AG08395 (cell line): Measurements from ENCODE around the gene STN1.

Source experiments
- DNase-seq: peaks from one replicate; pipeline ENCODE4 v3.0.0; 2012; ENCODE audit warnings: mixed read lengths, low spot score

The STN1 gene

GRCh38 chr10:103918053-103918846 is at the start of gene STN1:
Gene STN1 (minus strand): TSS chr10:103918184. CDS start chr10:103917594, 590 bp downstream.
- DNase-seq = peak; percentile 98

DNA sequence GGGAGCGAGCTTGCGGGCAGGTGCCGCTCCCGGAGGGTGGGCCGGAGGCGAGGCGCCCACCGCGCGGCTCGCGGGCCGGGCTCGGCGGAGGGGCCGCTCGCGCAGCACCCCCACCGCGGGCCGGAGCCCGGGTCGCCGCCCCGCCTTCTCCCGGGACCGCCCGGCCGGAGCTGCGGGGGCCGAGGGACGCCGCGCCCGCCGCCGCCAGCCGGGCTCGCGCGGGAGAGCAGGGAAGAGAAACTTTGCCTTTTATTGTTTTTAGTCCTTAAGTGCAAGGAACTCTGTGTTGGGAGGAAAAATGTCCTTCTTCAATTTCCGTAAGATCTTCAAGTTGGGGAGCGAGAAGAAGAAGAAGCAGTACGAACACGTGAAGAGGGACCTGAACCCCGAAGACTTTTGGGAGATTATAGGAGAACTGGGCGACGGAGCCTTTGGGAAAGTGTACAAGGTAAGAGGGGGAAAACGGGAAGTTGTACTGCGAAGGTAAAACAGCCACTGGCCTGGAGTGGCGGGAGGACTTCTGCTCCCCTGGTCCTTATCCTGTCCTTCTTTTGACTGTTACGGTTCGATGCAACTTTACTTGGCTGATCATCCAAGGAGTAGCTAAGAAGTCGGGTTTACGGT is 49.6 kb upstream of the STN1 start:
- DNase-seq = peak; percentile 65

DNA sequence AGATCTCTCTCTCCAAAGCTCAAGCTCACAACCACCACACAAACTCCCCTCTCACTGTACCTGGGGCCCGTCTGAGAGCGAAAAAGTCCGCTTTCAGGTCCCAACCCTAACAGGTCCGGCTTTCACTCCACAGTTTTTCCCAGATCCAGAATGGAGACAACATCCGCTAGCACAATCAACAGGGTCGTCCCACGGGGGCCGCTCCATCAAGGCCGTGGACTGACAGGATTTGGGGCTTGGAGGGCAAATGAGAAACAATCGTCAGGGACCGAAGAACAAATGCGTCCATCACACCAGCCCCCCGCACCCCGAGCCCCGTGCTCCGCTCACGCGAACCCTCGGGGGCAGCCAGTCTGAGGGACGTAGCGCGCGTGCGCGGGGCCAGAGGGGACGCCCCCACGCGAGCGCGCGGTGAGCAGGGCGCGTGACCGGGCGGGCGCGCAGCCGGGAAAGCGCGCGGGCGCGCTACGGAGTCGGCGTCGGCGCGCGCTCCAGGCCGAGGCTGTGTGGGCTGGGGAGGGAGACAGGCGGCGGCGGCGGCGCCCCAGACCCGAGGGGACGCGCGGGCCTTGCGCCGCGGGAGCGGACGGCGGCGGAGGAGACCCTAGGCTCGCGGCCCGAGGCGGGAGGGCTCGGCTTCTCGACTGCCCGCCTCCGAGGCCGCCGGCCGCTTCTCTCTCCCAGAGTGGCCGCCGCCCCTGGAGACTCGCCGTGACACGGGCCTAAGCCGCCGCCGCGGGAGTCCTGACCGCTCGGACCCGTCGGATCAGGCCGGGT is 48.9 kb upstream of the STN1 start, which contains the start of gene SLK:
TSS of gene SLK (plus strand) at position 470 of the 777 bp plus-strand sequence. CDS start 606 bp downstream, outside the sequence.
- DNase-seq = peak; percentile 96

GRCh38 chr10:103960103-103960502 is 42.1 kb upstream of the STN1 start:
- no peak for DNase-seq

GRCh38 chr10:103958996-103959395 is 41.0 kb upstream of the STN1 start:
- DNase-seq = no peak

DNA sequence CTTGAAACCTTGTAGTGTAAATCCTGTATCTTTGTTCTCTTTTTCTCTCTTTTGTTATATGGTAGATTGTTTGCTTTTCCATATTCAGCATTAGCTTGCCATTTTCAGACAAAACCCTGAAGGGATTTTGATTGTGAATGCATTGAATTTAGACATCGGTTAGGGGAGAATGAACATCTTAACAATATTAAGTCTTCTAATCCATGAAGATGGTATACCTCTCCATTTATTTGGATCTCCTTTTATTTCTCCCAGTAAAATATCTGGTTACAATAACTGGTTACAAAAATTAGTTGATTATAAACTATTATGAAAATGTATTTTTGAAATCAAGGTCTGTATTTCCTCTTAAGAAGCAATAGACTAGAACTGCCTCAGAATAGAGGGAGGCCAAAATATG is 36.6 kb upstream of the STN1 start:
- no peak for DNase-seq

DNA sequence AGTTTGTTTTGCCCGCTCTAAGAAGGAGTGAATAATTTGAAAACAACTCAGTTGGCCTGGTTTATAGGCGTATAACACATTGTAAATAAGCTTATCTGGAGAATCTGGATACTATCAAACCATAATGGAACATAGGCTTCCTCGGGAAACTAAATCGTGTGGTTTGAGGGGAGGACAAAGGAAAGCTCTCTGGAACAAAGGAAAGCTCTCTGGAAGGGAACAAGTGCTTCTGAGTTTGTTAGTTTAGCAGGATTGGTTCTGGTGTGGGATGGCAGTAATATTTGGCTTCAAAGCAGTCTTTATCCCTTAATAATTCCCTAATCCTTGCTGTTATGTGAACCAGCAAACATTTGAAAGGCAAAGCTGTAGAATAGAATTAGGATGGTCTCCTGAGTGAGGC is 34.0 kb upstream of the STN1 start:
- DNase-seq = no peak

DNA sequence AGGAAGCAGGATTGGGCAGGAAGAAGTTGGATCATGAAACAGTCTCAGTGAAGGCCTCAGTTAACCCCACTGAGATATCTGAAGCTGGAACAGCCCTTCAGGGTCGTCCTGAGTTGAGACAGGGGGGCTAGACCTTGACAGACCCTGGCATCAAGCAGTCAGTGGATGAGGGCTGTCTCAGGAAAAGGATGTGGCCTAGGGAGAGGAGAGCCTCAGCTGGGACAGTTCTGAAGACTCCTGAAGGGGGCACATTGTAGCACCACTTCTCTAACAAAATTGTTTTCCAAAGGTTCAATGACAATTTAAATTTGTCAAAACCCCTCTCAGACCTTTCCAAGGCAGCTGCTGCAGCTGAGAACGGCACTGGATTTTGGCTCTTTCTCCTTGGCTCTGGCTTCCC is 33.2 kb upstream of the STN1 start:
- no peak for DNase-seq

DNA sequence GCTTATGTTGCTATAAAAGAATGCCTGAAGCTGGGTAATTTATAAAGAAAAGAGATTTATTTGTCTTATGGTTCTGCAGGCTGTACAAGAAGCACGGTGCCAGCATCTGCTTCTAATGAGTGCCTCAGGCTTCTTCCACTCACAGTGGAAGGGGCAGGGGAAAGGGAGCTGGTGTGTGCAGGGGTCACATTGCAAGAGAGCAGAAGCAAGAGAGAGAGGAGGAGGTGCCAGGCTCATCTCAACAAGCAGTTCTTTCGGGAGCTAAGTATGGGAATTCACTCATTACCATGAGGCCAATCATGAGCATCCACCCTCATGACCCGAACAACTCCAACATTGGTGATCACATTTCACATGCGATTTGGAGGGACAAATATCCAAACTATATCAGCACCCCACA is 31.7 kb upstream of the STN1 start:
- no peak for DNase-seq

- no peak for DNase-seq
Observed at GRCh38 chr10:103947799-103948516, 30.0 kb upstream of the STN1 start.

- no peak for DNase-seq
Observed at GRCh38 chr10:103942866-103943265, 24.9 kb upstream of the STN1 start.

- no peak for DNase-seq
Observed at GRCh38 chr10:103941801-103942200, 23.8 kb upstream of the STN1 start.

DNA sequence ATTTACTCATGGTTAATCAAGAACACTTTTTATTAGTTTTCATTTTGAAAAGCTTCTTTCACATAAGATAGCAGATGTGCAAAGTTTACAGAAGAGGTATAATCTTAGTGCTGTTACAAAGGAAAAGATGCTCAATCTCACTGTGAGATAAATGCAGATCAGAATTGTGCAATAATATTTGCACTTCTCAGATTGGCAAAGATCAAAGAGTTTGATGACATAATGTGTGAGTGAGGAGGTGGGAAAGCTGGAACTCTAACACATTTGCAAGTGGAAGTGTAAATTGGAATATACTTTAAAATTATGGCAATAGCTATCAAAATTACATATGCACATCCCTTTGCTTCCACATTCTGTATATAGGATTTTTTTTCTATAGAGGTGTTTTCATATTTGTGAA is 21.5 kb upstream of the STN1 start:
- no peak for DNase-seq

GRCh38 chr10:103936022-103936421 is 18.0 kb upstream of the STN1 start:
- DNase-seq = no peak

DNA sequence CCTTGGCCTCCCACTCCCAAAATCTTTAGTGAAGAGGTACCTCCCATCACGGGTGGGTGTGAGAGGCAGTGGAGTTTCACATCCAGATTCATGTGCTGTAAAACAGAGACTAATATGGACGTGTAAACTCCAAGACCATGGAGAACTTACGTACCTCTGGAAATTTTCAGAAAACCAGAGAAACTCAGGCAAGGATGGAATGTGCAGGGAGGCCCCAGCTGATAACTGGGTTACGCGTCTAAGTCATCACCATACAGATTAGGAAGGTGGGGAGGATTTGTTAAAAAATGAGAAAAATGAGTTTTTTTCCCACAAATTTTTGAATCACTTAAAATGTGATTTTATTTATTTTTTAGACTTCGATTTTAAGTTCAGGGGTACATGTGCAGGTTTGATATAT is 16.3 kb upstream of the STN1 start:
- DNase-seq = no peak

GRCh38 chr10:103933557-103934121 is 15.7 kb upstream of the STN1 start:
- peak; percentile 4 for DNase-seq

- DNase-seq = no peak
Observed at GRCh38 chr10:103932971-103933370, 15.0 kb upstream of the STN1 start.

DNA sequence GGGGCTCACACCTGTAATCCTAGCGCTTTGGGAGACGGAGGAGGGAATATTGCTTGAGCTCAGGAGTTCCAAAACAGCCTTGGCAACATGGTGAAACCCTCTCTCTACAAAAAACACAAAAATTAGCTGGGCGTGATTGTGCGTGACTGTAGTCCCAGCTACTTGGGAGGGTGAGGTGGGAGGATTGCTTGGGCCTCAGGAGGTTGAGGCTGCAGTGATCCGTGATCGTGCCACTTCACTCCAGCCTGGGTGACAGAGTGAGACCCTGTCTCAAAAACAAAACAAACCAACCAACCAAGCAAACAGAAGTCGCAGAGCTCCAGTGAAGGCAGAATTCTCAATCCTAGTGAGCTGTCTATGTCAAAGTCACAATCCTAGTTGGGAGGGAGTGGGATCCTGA is 14.3 kb upstream of the STN1 start:
- no peak for DNase-seq

DNA sequence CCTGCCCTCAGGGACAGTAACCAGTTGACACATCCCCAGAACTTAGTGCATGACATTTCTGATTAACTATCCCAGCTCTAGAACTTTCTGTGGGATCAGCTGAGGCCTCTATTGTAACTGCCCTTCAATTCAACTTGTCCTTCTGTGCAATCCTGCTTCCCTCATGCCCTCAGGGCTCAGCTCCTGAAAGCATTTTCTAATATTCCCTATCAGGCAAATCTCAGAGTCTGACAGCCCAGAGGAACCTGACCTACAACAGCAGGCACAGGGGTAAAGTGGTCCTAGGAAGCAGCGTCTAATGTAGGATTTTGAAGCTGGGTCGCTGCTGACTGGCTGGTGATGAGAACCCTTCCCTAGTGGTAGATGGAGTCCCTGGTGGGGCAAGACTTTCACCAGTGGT is 13.6 kb upstream of the STN1 start:
- no peak for DNase-seq

GRCh38 chr10:103930881-103931280 is 12.9 kb upstream of the STN1 start:
- no peak for DNase-seq

DNA sequence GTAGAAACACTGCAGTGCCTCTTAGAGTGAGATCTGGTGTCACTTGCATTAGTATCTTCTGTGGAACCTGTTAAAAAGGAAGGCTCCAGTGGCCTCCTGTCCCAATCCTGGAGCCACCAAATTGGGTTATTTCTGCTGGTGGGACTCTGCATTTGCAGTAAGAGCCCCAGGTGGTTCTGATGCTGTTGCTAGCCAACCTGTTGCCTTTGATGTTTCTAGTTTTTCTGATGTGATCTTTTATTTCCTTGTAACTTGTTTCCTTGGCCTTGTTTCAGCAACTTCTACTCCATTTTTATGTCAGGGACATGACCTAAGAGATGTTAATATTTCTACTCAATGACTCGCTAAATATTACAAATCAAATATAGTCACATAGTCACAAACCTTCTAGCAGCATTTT is 12.5 kb upstream of the STN1 start:
- DNase-seq = no peak

DNA sequence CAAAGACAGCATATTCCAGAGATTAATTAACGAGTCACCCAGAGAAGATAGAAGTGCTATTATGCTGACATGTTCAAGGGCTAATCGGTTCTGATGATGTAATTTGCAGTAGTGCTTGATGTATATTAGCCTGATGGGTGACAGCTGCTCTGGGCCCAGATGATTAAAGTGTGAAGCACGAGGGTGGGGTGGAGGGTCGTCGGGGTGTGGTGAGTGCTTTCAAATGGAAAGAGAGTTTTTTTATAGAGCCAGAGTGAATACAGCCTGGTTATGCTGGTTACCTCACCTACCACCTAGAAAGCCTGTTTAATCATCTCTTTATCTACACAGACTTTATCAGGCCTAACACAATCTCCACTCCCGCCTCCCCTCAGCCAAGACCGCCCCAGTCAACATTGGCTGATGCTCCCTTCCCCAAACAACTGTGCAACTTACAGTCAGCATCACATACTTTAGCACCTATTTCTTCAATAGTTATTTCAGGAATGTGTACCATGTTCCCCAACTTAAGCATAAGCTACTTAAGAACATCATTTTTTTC is 11.5 kb upstream of the STN1 start:
- DNase-seq = no peak
